Measurements from ENCODE around the gene ICE1.

DNA sequence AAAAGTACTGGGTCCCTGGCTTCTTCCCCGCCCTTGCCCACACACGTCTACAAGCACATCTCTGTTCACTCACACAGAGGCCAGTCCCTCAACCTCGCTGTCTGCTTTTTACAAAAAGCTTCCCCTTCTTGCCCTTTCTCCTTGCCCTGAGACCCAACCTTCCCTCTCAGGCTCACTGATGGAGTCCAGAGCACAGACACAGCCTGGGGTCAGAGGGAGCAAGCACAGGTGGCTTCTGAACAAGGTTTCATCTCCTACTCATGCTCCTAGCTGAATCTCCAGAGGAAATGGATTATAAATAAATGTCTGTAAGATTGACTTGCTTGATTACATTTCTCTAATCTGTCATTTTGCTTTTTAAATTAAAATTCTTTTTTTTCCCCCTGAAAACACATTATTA is 101.8 kb downstream of the ICE1 start:
- TF ChIP-seq, protein P1, sequence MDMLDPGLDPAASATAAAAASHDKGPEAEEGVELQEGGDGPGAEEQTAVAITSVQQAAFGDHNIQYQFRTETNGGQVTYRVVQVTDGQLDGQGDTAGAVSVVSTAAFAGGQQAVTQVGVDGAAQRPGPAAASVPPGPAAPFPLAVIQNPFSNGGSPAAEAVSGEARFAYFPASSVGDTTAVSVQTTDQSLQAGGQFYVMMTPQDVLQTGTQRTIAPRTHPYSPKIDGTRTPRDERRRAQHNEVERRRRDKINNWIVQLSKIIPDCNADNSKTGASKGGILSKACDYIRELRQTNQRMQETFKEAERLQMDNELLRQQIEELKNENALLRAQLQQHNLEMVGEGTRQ (IDR thresholded peaks at IDR 0.05; ENCODE audit: low read depth, low read length), result no peak
- TF ChIP-seq, protein P2, sequence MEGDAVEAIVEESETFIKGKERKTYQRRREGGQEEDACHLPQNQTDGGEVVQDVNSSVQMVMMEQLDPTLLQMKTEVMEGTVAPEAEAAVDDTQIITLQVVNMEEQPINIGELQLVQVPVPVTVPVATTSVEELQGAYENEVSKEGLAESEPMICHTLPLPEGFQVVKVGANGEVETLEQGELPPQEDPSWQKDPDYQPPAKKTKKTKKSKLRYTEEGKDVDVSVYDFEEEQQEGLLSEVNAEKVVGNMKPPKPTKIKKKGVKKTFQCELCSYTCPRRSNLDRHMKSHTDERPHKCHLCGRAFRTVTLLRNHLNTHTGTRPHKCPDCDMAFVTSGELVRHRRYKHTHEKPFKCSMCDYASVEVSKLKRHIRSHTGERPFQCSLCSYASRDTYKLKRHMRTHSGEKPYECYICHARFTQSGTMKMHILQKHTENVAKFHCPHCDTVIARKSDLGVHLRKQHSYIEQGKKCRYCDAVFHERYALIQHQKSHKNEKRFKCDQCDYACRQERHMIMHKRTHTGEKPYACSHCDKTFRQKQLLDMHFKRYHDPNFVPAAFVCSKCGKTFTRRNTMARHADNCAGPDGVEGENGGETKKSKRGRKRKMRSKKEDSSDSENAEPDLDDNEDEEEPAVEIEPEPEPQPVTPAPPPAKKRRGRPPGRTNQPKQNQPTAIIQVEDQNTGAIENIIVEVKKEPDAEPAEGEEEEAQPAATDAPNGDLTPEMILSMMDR (conservative IDR thresholded peaks at IDR 0.05; ENCODE audit: low read depth, low read length), result no peak
- TF ChIP-seq MAZ (IDR thresholded peaks at IDR 0.05; ENCODE audit: borderline replicate concordance, low read depth, low read length) (no peak), RCOR1 (IDR thresholded peaks at IDR 0.05; ENCODE audit: insufficient replicate concordance, low read length) (no peak), POLR2A (IDR thresholded peaks at IDR 0.05; ENCODE audit: low read depth, low read length) (no peak), FOS (IDR thresholded peaks at IDR 0.05; ENCODE audit: low read depth, low read length) (no peak), RFX5 (IDR thresholded peaks at IDR 0.05; ENCODE audit: low read depth, low read length) (no peak), SMC3 (IDR thresholded peaks at IDR 0.05; ENCODE audit: low read depth, low read length) (no peak), MAFK (IDR thresholded peaks at IDR 0.05; ENCODE audit: low read depth, low read length) (no peak), MXI1 (IDR thresholded peaks at IDR 0.05; ENCODE audit: borderline replicate concordance, low read depth, low read length) (no peak), RAD21 (IDR thresholded peaks at IDR 0.05; ENCODE audit: low read length) (no peak), CHD1 (IDR thresholded peaks at IDR 0.05; ENCODE audit: low read depth, low read length) (no peak), CEBPB (IDR thresholded peaks at IDR 0.05; ENCODE audit: low read depth, low read length) (no peak)
